Mononuclear cell (primary cell): Measurements from ENCODE around the gene PLCL1. TPM values are rescaled to one million over a fixed set of nuclear protein-coding genes. Genes with fewer than 3 reads are reported as not detected.

ENCODE experiments used
- H3K27me3 ChIP-seq: 2 replicates; pipeline ENCODE4 v1.6.0; 2011; ENCODE audit warnings: low read length, control low read depth; ENCODE audit not compliant: insufficient read depth
- H3K4me1 ChIP-seq: 2 replicates; pipeline ENCODE4 v1.5.1; 2011; ENCODE audit warnings: mild to moderate bottlenecking, low read length, control low read depth; ENCODE audit not compliant: insufficient read depth
- H3K4me3 ChIP-seq: 2 replicates; pipeline ENCODE4 v1.5.1; 2011; ENCODE audit warnings: mild to moderate bottlenecking, low read length, moderate library complexity
- H3K9me3 ChIP-seq: 2 replicates; pipeline ENCODE4 v1.5.1; 2011; ENCODE audit warnings: low read depth, mild to moderate bottlenecking, control low read depth, low read length
- total RNA-seq: library from RNA; depleted of rRNA; stranded (reverse); fragments of >200 nt; gene quantifications from one replicate; pipeline ENCODE4 v1.2.3, GENCODE V29; 2012

Gene PLCL1
- total RNA-seq, 1 donor = 23.4 TPM

- Histone ChIP-seq H3K27me3 (no peaks in the 10 kb centered on the region), H3K9me3 (no peaks in the 10 kb centered on the region), H3K4me1 (no peaks in the 10 kb centered on the region), H3K4me3 (no peak overlapping the region)
These were observed 126.3 kb downstream of the PLCL1 start for GRCh38 chr2:197930570-197931278.

GRCh38 chr2:197931661-197932312, 127.4 kb downstream of the PLCL1 start:
- H3K4me3 ChIP-seq = no peak overlapping the region
- no peaks in the 10 kb centered on the region for H3K4me1 ChIP-seq
- H3K9me3 ChIP-seq = no peaks in the 10 kb centered on the region
- H3K27me3 ChIP-seq = no peaks in the 10 kb centered on the region

- Histone ChIP-seq H3K4me3 (no peak overlapping the region), H3K4me1 (no peaks in the 10 kb centered on the region), H3K27me3 (no peaks in the 10 kb centered on the region), H3K9me3 (no peaks in the 10 kb centered on the region)
These were observed 128.0 kb downstream of the PLCL1 start for GRCh38 chr2:197932374-197932773.

GRCh38 chr2:197934261-197934933, 130.0 kb downstream of the PLCL1 start:
- Histone ChIP-seq H3K9me3 (no peaks in the 10 kb centered on the region), H3K4me1 (no peaks in the 10 kb centered on the region), H3K27me3 (no peaks in the 10 kb centered on the region), H3K4me3 (no peak overlapping the region)

- no peak overlapping the region for H3K4me3 ChIP-seq
- H3K4me1 ChIP-seq = no peaks in the 10 kb centered on the region
- no peaks in the 10 kb centered on the region for H3K9me3 ChIP-seq
- H3K27me3 ChIP-seq = no peaks in the 10 kb centered on the region
These were observed 130.5 kb downstream of the PLCL1 start for GRCh38 chr2:197934934-197935289.

GRCh38 chr2:197937814-197938213, 133.4 kb downstream of the PLCL1 start:
- Histone ChIP-seq H3K27me3 (no peaks in the 10 kb centered on the region), H3K9me3 (no peaks in the 10 kb centered on the region), H3K4me3 (no peak overlapping the region), H3K4me1 (no peaks in the 10 kb centered on the region)

- H3K27me3 ChIP-seq = no peaks in the 10 kb centered on the region
- H3K4me3 ChIP-seq = no peak overlapping the region
- no peaks in the 10 kb centered on the region for H3K4me1 ChIP-seq
- H3K9me3 ChIP-seq = no peaks in the 10 kb centered on the region
These were observed 134.2 kb downstream of the PLCL1 start for GRCh38 chr2:197938555-197938954.

- no peaks in the 10 kb centered on the region for H3K4me1 ChIP-seq
- no peaks in the 10 kb centered on the region for H3K9me3 ChIP-seq
- H3K4me3 ChIP-seq = no peak overlapping the region
- H3K27me3 ChIP-seq = no peaks in the 10 kb centered on the region
These were observed 135.4 kb downstream of the PLCL1 start for GRCh38 chr2:197939787-197940186.

GRCh38 chr2:197940382-197940781, 136.0 kb downstream of the PLCL1 start:
- Histone ChIP-seq H3K4me3 (no peak overlapping the region), H3K9me3 (no peaks in the 10 kb centered on the region), H3K4me1 (no peaks in the 10 kb centered on the region)

GRCh38 chr2:197941715-197942114, 137.3 kb downstream of the PLCL1 start:
- Histone ChIP-seq H3K4me3 (no peak overlapping the region), H3K4me1 (no peaks in the 10 kb centered on the region), H3K27me3 (no peaks in the 10 kb centered on the region), H3K9me3 (no peaks in the 10 kb centered on the region)

More at GRCh38 chr2:197940382-197940781, 136.0 kb downstream of the PLCL1 start:
- no peaks in the 10 kb centered on the region for H3K27me3 ChIP-seq

GRCh38 chr2:197943731-197944130, 139.3 kb downstream of the PLCL1 start:
- no peaks in the 10 kb centered on the region for H3K4me1 ChIP-seq
- H3K9me3 ChIP-seq = no peaks in the 10 kb centered on the region
- no peak overlapping the region for H3K4me3 ChIP-seq
- H3K27me3 ChIP-seq = no peaks in the 10 kb centered on the region

- Histone ChIP-seq H3K4me1 (no peaks in the 10 kb centered on the region), H3K9me3 (no peaks in the 10 kb centered on the region), H3K4me3 (no peak overlapping the region), H3K27me3 (no peaks in the 10 kb centered on the region)
These were observed 140.2 kb downstream of the PLCL1 start for GRCh38 chr2:197944416-197945096.

- no peaks in the 10 kb centered on the region for H3K9me3 ChIP-seq
- H3K4me1 ChIP-seq = no peaks in the 10 kb centered on the region
- no peak overlapping the region for H3K4me3 ChIP-seq
- H3K27me3 ChIP-seq = no peaks in the 10 kb centered on the region
These were observed 142.2 kb downstream of the PLCL1 start for GRCh38 chr2:197946562-197946961.

GRCh38 chr2:197947219-197947757, 142.9 kb downstream of the PLCL1 start:
- Histone ChIP-seq H3K9me3 (no peaks in the 10 kb centered on the region), H3K4me3 (no peak overlapping the region), H3K4me1 (no peaks in the 10 kb centered on the region), H3K27me3 (no peaks in the 10 kb centered on the region)

- no peak overlapping the region for H3K4me3 ChIP-seq
- H3K4me1 ChIP-seq = no peaks in the 10 kb centered on the region
- no peaks in the 10 kb centered on the region for H3K9me3 ChIP-seq
- no peaks in the 10 kb centered on the region for H3K27me3 ChIP-seq
These were observed 144.8 kb downstream of the PLCL1 start for GRCh38 chr2:197949224-197949623.
